Daoy (cell line): ENCODE data around the gene LAMA5. TPM values are rescaled to one million over a fixed set of nuclear protein-coding genes. Genes with fewer than 3 reads are reported as not detected.

Experiments used
- DNase-seq: peaks from one replicate; pipeline ENCODE4 v3.0.0-alpha.2; 2015; ENCODE audit warnings: low read depth
- total RNA-seq: library from RNA; depleted of rRNA; stranded (reverse); fragments of >200 nt; shearing (Covaris generic); gene quantifications from 2 replicates; pipeline ENCODE4 v1.2.3, GENCODE V29; 2014

Gene LAMA5
- total RNA-seq, 1 experiment from 2014 or later: 3.1 TPM

GRCh38 chr20:62303340-62304226, 63.5 kb downstream of the LAMA5 start:
- DNase-seq: no peak

DNA sequence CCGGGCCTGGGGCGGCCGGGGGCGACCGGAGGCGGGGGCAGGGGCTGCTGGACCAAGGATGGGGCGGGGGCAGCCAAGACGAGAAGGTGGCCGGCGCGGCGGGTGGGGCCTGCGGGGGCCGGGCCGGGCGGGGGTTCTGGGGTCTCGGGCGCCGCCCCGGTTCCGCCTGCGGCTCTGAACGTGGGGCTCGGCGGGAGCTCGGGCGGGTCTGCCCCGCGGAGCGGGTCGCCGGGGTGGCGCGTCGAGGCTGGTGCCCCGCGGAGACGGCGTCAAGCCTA, 64.1 kb downstream of the LAMA5 start:
- no peak for DNase-seq

- peak; percentile 97 for DNase-seq
These were observed 64.6 kb downstream of the LAMA5 start, which contains the start of gene ADRM1 for GRCh38 chr20:62302341-62303061. TSS of gene ADRM1 (plus strand) at chr20:62302997. CDS start at chr20:62303569, 572 bp downstream.

DNA sequence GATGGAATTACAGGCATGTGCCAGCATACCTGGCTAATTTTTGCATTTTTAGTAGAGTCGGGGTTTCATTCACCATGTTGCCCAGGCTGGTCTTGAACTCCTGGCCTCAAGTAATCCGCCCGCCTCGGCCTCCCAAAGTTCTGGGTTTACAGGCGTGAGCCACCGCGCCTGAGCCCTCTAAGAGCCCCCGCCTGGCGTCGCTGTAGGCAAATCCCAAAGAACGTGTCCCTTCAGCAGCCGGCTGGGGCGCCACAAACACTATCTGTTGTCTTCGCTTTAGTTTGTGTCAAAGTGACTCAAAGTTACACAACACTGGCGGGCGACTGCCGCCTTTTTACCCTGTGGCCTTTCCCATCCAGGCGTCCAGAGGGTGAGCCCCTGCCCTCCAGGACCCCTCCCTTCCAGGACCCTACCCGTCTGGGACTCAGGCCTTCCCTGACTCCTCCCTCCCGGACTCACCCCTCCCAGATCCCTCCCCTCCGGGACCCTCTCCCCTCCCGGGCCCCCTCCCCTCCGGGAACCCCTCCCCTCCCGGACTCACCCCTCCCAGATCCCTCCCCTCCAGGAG, 65.3 kb downstream of the LAMA5 start:
- DNase-seq: peak; percentile 94

DNA sequence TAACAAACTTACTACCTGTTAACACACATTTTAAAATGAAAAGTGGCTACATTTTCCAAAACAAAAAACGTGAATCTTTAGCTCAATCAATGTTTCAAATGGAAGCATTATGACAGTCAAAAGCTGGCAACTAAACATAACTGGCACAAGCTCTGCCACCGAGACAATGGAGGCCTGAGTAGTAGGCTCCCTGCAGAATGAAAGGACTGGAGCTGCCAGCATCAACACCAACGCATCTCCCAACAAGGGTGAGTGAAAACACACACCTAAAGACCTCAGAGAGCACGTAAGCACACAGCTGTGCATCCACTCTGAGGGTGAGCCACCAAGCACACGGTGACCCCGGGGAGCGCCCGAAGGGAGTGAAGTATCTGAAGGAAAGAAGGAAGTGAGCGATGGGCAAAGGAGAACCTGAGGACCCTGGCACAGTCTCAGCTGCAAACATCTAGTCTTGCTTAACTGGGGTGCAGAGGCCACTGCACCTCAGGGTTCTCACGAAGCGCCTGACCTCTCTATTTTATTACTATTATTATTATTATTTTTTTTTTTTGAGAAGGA, 65.9 kb downstream of the LAMA5 start:
- no peak for DNase-seq

DNA sequence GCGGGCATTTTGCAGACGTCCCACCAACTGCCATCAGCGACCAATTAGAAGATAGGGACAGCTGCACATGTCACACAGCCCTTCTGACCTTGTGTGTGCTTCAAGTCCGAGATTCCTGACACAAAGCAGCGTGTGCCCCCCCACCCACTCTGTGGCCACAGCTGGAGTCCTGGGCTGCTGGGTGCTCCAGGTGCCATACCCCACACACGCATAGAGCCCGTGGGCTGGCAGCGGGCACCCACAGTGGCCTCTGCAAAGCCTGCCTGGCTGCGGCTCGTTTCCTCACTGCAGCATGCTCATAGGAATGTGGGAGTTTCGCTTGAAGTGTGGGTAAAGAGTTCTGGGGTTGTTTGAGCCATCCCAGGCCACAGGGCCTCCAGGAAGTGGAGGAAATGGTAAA, 66.8 kb downstream of the LAMA5 start:
- DNase-seq: no peak

- no peak for DNase-seq
These were observed 67.4 kb downstream of the LAMA5 start for GRCh38 chr20:62299666-62300236.

GRCh38 chr20:62298577-62299249, 68.4 kb downstream of the LAMA5 start:
- no peak for DNase-seq

DNA sequence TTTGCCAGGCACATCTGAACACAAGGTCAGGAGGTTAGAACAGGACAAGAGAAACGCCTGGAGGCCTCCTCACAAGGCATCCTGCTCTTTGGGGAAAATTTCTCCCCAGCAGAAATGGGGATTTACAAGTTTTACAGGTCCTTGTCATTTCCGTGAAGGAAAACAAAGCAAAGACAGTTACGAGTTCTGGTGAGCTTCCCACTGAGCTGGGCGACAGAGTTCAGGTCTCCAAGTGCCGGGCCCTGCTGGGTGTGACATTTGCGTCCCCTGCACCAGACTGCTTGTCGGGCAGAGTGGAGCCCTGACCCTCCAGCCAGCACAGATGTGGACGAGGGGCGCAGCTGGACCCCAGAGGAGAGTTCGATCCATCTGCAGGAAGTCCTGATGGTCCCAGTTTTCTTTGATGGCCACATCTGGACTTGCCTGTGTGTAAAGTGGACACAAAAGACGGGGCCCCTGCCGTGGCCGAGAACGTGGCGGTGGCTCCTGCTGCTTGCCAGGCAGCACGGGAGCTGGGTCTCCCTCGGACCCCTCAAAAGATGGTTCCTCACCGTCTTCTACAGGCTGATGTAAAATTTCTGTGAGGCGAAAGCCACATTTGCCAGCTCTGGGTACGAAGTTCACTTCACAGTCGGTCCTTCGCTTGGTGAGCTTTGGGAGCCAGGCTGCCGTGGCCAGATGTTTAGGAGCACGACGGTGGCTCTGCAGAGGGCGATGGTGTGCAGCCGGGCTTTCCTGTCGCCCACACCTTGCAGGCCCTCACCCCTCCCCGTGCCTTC, 69.5 kb downstream of the LAMA5 start:
- DNase-seq: no peak

DNA sequence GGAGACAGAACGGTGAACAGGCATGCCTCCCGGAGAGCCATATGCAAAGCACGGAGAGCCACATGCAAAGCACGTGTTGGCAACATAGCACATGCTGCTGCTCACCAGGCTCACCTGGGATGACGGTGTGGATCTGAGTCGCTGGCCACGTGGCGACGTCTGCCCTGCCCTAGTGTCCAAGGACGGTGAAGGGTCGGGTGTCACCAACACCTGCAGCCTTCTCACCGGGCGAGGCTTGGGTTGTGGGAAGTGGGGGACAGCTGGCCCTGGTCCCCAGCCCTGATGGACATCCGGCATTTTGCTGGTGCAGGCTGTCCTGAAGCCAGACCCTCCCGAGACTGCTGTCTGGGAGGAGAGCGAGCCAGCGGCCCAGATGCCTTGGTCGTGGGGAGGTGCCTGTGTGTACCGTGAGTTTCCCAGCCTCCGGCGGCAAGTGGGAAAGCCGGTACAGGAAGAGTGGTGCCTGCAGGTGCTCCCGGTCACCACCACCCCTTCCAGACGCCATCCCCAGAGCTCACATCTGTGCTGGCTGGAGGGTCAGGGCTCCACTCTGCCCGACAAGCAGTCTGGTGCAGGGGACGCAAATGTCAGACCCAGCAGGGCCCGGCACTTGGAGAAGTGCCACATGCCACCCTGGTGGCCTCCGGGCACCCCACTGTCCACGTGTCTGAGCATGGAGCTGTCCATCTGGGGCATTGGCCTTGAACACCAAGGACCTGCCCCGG, 70.2 kb downstream of the LAMA5 start:
- DNase-seq: no peak

- DNase-seq: no peak
These were observed 72.6 kb downstream of the LAMA5 start for GRCh38 chr20:62294516-62294915.

- no peak for DNase-seq
These were observed 73.2 kb downstream of the LAMA5 start for GRCh38 chr20:62293946-62294345.

- DNase-seq: no peak
These were observed 73.9 kb downstream of the LAMA5 start for GRCh38 chr20:62293111-62293784.

GRCh38 chr20:62292108-62292507, 75.0 kb downstream of the LAMA5 start:
- no peak for DNase-seq

GRCh38 chr20:62291251-62292066, 75.7 kb downstream of the LAMA5 start:
- DNase-seq: no peak

GRCh38 chr20:62289898-62290297, 77.2 kb downstream of the LAMA5 start:
- DNase-seq: no peak

GRCh38 chr20:62289131-62289530, 78.0 kb downstream of the LAMA5 start:
- no peak for DNase-seq

- no peak for DNase-seq
These were observed 78.5 kb downstream of the LAMA5 start for GRCh38 chr20:62288535-62289105.
